GM12878 (cell line): Measurements from ENCODE around the gene TUBB. TPM values are rescaled to one million over a fixed set of nuclear protein-coding genes. Genes with fewer than 3 reads are reported as not detected.

Experiments
- ATAC-seq: fragments of 200-7000 bp; cut with Tn5 transposase; 3 replicates; pipeline ENCODE4 v1.9.1; 2020; ENCODE audit warnings: mild to moderate bottlenecking, moderate library complexity
- BruUV-seq: library from RNA; stranded (reverse); fragments of 400-500 nt; replicated peaks from 2 replicates; lab custom pipeline; 2021; lab: Mats Ljungman, UMichigan
- CTCF ChIA-PET: fragments of 300-600 bp; sonication (Branson Sonifier 250); formaldehyde crosslinking; extraction: SDS; loops from one replicate; lab custom pipeline; 2021; ENCODE audit warnings: inconsistent platforms; lab: Yijun Ruan, JAX
- POLR2A ChIA-PET: fragments of 350-600 bp; formaldehyde crosslinking; extraction: SDS; loops from one replicate; lab custom pipeline; 2021; ENCODE audit warnings: inconsistent platforms; lab: Charles Lee
- RAD21 ChIA-PET: fragments of 300-600 bp; sonication (Branson Sonifier 250); formaldehyde crosslinking; loops from one replicate; lab custom pipeline; 2023; ENCODE audit warnings: antibody characterized with exemption; ENCODE audit not compliant: unreplicated experiment; lab: Charles Lee
- SMC1A ChIA-PET: fragments of 300-600 bp; sonication (Branson Sonifier 250); formaldehyde crosslinking; loops from one replicate; lab custom pipeline; 2023; ENCODE audit not compliant: unreplicated experiment, uncharacterized antibody; lab: Charles Lee
- DNase-seq: peaks from one replicate; pipeline ENCODE4 v3.0.0-alpha.2; 2011; ENCODE audit warnings: low read depth, low spot score
- FAIRE-seq: peaks from 3 replicates; lab custom pipeline; 2011; peaks lifted over from hg19 to GRCh38; lab: Jason Lieb, UNC
- H2AFZ ChIP-seq: 2 replicates; pipeline ENCODE4 v1.6.0; 2011; ENCODE audit warnings: low read depth, low read length, control low read depth; ENCODE audit not compliant: control insufficient read depth
- H3K27ac ChIP-seq: 2 replicates; pipeline ENCODE4 v1.5.1; 2011; ENCODE audit warnings: control low read depth; ENCODE audit not compliant: control insufficient read depth, insufficient read depth
- H3K27me3 ChIP-seq, 2 experiments: replicated peaks in 1 of 2; 2 replicates each; pipeline versions ENCODE4 v1.6.0 to v1.6.1; 2011; ENCODE audit warnings: low read length in 1 of 2; ENCODE audit not compliant: control insufficient read depth in 2 of 2, insufficient read depth in 2 of 2
- H3K36me3 ChIP-seq, 2 experiments: 2 replicates each; pipeline ENCODE4 v1.5.1; 2011; ENCODE audit warnings: low read length in 1 of 2; ENCODE audit not compliant: control insufficient read depth in 2 of 2, insufficient read depth in 2 of 2
- H3K4me1 ChIP-seq: 2 replicates; pipeline ENCODE4 v1.6.1; 2011; ENCODE audit warnings: mild to moderate bottlenecking, low read length, moderate library complexity, mixed read lengths; ENCODE audit not compliant: control insufficient read depth, insufficient read depth
- H3K4me2 ChIP-seq: 2 replicates; pipeline ENCODE4 v1.6.0; 2011; ENCODE audit warnings: control low read depth; ENCODE audit not compliant: control insufficient read depth, insufficient read depth
- H3K4me3 ChIP-seq: fragments of 200-600 bp; sonication (generic); 2 replicates; pipeline ENCODE4 v1.5.1; 2016
- H3K79me2 ChIP-seq: 2 replicates; pipeline ENCODE4 v1.6.0; 2011; ENCODE audit warnings: low read length; ENCODE audit not compliant: control insufficient read depth, insufficient read depth
- H3K9ac ChIP-seq: 2 replicates; pipeline ENCODE4 v1.8.0; 2011; ENCODE audit warnings: low read length, control low read depth, mixed read lengths; ENCODE audit not compliant: control insufficient read depth, insufficient read depth
- H3K9me3 ChIP-seq: replicated peaks from 3 replicates; pipeline ENCODE4 v1.5.1; 2011; ENCODE audit warnings: mild to moderate bottlenecking, low read length; ENCODE audit not compliant: control insufficient read depth, insufficient read depth
- H4K20me1 ChIP-seq: 2 replicates; pipeline ENCODE4 v1.6.0; 2011; ENCODE audit not compliant: control insufficient read depth, insufficient read depth
- HDGF ChIP-seq: fragments of 450-650 bp; IDR thresholded peaks from 2 replicates; pipeline ENCODE4 v1.6.1; 2016; ENCODE audit warnings: antibody characterized with exemption
- WGBS: methylation state at CpG from one replicate; pipeline ENCODE4 v1.1.6; 2016; ENCODE audit warnings: low lambda C conversion rate; ENCODE audit not compliant: insufficient replicate concordance, insufficient coverage; ENCODE audit errors: missing lambda C conversion rate; 5-methylcytosine and 5-hydroxymethylcytosine counted together
- in situ Hi-C: fragments of 300-500 bp; cut with MboI; formaldehyde crosslinking; loops from 9 replicates; pipeline ENCODE4 v1.14.3; 2018; ENCODE audit warnings: mixed read lengths
- intact Hi-C: fragments of 100-400 bp; cut with micrococcal nuclease; formaldehyde crosslinking; loops from one replicate; pipeline ENCODE4 v1.14.2; 2022; ENCODE audit not compliant: unreplicated experiment
- polyA plus RNA-seq, 11 experiments: library from polyadenylated mRNA; depleted of rRNA in 4 of 11; unstranded in 6 of 11; stranded (reverse) in 5 of 11; fragments of >200 nt; fragmentation: Nextera tagmentation in 4 of 11; fragmentation: Illumina TruSeq in 1 of 11; extraction: Ambion mirVana in 4 of 11; extraction: Trizol in 1 of 11; gene quantifications; 1 replicate in 1 of 11; 2 replicates in 10 of 11; pipeline versions ENCODE4 v1.2.1 to v1.2.3, GENCODE V29; 2011 to 2016; ENCODE audit warnings: inconsistent platforms in 2 of 11, missing spikeins in 2 of 11, low read depth in 1 of 11
- total RNA-seq, 4 experiments: library from RNA; depleted of rRNA in 3 of 4; stranded (reverse); fragments of >200 nt in 3 of 4; fragmentation: Illumina TruSeq in 1 of 4; extraction: Trizol in 1 of 4; gene quantifications; 2 replicates each; pipeline versions ENCODE4 v1.2.1 to v1.2.3, GENCODE V29; 2013 to 2021
- TF ChIP-seq, protein P1 (sequence below): fragments of 450-650 bp; formaldehyde crosslinking; IDR thresholded peaks from 2 replicates; pipeline ENCODE4 v1.4.0; 2022; ENCODE audit warnings: mild to moderate bottlenecking, moderate library complexity

Gene TUBB
- total and polyA plus RNA-seq, 10 of the 15 experiments (the other 5 are each of a cell fraction or from before 2014, with no cell fraction given) = 1,039 to 3,052 (median 1,656) TPM

DNA sequence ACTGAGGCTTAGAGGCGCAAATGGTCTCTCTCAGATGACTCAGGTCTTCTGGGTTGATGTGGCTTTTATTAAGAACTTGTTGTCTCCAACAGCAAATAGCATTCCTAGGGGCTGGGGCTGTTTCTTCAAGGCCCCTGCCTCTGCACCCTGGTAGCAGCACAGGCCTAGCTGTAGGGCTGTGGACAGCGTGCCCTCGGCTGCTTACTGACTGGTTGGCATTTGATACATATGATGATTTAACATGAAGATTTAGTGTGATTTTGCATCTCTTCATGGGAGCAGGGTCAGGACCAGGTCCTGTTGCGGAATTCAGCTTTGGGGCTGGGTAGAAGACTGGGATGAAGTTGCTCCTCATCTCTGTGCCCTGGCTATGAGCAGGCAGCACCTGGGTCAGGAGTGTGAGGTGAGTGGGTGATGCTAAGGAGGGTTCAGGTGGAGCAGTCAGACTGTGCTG is 48.5 kb downstream of the TUBB start:
- H3K9ac ChIP-seq = no peak overlapping the region
- H3K27ac ChIP-seq = no peak overlapping the region; the same call in 1 of the 2 replicates

More for the DNA sequence above, 48.5 kb downstream of the TUBB start:
- CTCF ChIA-PET = interaction anchor here (1.2 to 5.0 kb wide), 10 partner anchors 11 to 59 kb away, joined by 4 to 39 read pairs (median 7); partner anchors contain the start of gene IER3
- no peaks in the 10 kb centered on the region for H4K20me1 ChIP-seq
- in situ Hi-C loops (no loop called here), intact Hi-C loops (no loop called here)
- no peak overlapping the region for H3K4me3 ChIP-seq
- TF ChIP-seq, protein P1, sequence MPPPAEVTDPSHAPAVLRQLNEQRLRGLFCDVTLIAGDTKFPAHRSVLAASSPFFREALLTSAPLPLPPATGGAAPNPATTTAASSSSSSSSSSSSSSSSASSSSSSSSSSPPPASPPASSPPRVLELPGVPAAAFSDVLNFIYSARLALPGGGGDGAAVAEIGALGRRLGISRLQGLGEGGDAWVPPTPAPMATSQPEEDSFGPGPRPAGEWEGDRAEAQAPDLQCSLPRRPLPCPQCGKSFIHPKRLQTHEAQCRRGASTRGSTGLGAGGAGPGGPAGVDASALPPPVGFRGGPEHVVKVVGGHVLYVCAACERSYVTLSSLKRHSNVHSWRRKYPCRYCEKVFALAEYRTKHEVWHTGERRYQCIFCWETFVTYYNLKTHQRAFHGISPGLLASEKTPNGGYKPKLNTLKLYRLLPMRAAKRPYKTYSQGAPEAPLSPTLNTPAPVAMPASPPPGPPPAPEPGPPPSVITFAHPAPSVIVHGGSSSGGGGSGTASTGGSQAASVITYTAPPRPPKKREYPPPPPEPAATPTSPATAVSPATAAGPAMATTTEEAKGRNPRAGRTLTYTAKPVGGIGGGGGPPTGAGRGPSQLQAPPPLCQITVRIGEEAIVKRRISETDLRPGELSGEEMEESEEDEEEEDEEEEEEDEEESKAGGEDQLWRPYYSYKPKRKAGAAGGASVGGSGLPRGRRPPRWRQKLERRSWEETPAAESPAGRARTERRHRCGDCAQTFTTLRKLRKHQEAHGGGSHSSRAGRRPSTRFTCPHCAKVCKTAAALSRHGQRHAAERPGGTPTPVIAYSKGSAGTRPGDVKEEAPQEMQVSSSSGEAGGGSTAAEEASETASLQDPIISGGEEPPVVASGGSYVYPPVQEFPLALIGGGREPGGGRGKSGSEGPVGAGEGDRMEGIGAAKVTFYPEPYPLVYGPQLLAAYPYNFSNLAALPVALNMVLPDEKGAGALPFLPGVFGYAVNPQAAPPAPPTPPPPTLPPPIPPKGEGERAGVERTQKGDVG = no peak
- peak; percentile 17; the same call in 1 of the 2 replicates for TF ChIP-seq HDGF
- BruUV-seq = no TSS peak
- no peaks in the 10 kb centered on the region for H3K79me2 ChIP-seq
- H3K9me3 ChIP-seq = no peaks in the 10 kb centered on the region; the same call in 2 of the 3 replicates
- H2AFZ ChIP-seq = no peak overlapping the region
- H3K27me3 ChIP-seq = no peaks in the 10 kb centered on the region
- FAIRE-seq = no peak
- DNase-seq = no peak
- WGBS = 97% methylated on average over 4 of the region's 4 CpGs
- 0 out of 3 replicates have a peak, but pooled peaks have one; percentile 4 for ATAC-seq
- POLR2A ChIA-PET = interaction anchor here (0.6 to 6.2 kb wide), 15 partner anchors 8 to 131 kb away, joined by 3 to 89 read pairs (median 8); partner anchors contain the start of genes FLOT1 and IER3
- H3K36me3 ChIP-seq = no peaks in the 10 kb centered on the region
- RAD21 ChIA-PET = interaction anchor here (0.5 to 7.4 kb wide), 14 partner anchors 7 to 256 kb away, joined by 4 to 98 read pairs (median 6); partner anchors contain the start of gene DDR1
- H3K4me1 ChIP-seq = peaks cover 33% of the 10 kb centered on the region
- peak overlapping the region; percentile 13; the same call in 1 of the 2 replicates for H3K4me2 ChIP-seq
- SMC1A ChIA-PET = interaction anchor here (0.7 to 9.7 kb wide), 13 partner anchors 8 to 59 kb away, joined by 3 to 217 read pairs (median 22); partner anchors contain the start of gene FLOT1
